DLD1 (cell line): Measurements from ENCODE around the gene VPS26A.
"Not testable (repeated sequence)": the region's sequence is repeated elsewhere in the genome, so short reads cannot be mapped to it uniquely, and the experiment has no call there.

Source experiments
- in situ Hi-C: cut with HindIII; loops from 2 replicates; pipeline ENCODE4 v1.10.0; 2017; ENCODE audit warnings: low sequenced_read_pairs

Gene VPS26A

DNA sequence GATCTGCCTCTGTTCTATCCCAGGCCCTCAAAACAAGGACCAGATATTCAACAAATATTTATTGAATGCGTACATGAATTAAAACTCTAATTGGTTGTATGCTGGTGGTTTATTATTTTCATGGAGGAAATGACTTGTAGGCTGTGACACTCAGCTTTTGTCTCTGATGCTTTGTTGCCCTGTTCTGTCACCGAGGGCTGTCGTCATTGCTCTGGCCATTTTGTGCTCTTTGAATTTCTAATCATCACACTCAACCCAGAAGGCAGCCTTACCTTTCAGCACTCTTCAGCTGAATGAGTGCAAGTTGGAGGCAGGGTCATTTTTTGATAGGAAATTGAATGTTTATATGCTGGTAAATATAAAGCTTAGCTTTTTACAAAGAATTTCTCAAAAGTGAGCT, 21.5 kb upstream of the VPS26A start:
- in situ Hi-C loops, result no loop called here

DNA sequence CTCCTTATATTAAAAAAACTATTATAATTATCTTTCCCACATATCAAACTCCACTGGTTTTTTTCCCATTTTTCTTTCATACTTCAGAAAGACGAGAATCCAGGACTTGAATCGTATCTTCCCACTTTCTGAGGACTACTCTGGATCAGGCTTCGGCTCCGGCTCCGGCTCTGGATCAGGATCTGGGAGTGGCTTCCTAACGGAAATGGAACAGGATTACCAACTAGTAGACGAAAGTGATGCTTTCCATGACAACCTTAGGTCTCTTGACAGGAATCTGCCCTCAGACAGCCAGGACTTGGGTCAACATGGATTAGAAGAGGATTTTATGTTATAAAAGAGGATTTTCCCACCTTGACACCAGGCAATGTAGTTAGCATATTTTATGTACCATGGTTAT, 20.2 kb upstream of the VPS26A start:
- in situ Hi-C loops, result no loop called here

DNA sequence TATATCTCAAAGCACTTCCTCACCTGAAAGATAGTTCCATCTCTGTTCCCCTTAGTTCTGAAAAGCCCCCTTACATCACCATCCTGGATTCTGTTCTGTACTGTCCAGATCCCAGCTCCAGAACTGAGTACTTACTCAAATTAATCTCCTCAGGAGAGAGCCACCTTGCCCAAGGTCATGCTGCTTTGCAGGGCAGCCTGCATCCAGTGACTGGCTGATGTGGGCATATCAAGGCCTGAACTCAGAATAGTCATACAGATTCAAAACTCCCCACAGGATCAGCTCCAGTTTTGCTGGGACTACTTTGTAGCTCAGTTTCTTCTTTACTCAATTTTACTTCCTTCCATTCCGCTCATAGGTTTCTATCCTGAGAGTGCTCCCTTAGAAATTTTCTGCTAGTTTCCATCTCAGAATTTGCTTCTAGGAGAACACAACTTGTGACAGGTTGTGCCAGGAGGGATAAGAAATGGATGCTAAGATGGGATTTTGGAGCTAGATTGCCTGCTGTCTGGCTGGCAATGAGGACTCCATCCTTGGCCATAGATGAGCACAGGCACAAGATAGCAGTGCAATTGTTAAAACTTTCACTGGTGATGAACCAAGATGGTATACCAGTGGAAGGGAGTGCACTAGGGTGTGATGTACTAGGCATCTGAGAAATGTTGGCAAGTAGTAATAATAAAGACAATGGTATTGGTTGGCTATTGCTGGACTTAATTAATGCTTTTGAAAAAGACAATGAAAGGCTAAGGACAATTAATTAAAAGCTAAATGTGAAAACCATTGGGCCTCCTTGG, 18.8 kb upstream of the VPS26A start:
- in situ Hi-C loops, result no loop called here

DNA sequence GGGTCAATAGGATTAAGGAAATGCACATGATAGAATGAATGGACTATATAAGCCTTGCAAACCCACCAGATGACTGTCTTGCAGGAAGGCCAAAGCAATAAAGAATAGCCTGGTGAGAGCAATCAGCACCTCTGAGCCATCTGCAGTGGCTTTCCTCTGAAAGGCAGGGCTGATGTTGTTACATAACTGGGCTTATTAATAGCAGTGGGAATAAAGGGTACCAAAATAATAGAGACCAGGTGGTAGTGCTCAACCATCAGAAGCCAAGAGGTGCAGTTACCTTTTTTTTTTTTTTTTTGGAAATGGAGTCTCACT, 16.8 kb upstream of the VPS26A start:
- in situ Hi-C loops, result no loop called here

DNA sequence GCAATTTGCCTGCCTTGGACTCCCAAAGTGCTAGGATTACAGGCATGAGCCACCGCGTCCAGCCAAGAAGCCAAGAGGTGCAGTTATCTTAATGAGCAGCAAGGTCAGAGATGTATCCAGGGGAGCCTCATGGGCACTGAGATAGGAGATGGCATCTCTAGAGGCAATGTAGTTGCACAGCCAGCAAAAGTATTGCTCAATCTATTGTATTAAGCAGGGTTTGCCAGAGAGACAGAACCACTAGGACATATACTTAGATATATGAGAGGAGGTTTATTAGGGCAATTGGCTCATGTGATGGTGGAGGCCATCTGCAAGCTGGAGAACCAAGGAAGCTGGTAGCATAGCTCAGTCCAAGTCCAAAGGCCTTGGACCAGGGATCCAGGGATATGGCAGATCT, 16.3 kb upstream of the VPS26A start:
- in situ Hi-C loops, result no loop called here

DNA sequence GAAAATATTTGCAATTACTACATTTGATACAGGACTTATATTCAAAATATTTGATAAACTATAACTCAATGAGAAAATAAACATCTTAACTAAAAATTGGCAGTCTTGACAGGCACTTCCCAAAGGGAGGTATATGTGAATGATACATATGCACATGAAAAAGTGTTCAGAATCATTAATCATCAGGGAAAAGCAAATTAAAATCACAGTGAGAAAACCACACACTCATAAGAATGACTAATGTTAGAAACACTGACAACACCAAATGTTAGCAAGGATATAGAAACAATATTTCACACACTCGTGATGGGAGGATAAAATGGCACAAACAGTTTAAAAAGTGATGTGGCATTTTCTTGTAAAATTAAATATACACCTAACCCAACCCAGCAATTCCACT, 4.1 kb upstream of the VPS26A start:
- in situ Hi-C loops, result no loop called here

DNA sequence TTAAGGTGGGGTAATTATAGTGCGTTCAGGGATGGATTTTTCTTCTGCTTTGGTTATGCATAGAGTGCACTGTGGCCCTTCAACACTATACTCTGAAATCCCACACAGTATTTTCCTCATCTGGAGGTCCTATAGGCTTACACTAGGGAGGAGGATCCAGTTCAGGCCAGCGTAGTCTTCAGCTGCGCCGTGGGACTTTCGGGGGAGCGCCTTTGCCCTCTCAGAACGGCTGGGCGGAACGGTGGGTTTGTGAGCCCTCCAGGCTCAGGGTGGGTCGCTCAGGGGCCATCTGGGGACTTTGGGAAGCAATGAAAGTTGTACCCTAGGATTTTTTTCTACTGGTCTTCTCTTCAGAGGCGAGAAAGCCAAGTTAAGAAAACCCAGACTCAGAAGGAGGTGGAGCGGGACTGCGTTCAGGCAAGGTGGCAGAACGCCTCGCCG, 652 bp upstream of the VPS26A start:
- in situ Hi-C loops, result no loop called here

DNA sequence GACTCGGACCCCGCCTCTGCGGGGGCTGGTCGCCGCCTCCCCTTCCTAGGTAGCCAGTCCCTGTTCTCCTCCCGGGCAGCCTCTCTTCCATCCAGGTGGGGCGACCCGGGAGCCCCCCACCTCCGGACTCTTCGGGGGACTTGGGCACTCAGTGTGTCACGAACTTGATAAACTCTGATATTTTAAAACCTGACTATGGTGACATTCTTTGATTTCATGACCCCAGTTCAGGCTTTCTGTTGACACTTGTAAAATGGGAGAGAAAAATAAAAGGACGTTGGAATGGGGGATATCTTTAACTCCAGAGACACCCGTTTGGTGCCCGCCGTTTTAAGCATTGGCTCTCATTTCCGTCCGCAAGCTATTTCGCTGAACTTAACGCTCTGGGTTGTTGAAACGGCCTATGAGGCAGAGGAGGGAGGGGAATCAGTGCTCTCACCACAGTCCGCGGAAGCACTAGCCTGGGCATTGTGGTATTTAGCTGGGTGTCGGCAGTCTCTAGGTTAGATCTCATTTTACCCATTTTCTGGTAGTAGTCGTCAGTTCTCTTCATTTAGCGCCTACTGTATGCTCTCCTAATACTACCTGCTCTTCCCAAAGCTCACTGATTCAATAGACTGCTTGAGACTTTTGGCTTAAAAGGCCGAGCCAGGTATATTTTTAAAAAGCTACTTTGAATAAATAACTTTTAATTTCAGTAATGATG, 738 bp downstream of the VPS26A start:
- in situ Hi-C loops, result no loop called here

DNA sequence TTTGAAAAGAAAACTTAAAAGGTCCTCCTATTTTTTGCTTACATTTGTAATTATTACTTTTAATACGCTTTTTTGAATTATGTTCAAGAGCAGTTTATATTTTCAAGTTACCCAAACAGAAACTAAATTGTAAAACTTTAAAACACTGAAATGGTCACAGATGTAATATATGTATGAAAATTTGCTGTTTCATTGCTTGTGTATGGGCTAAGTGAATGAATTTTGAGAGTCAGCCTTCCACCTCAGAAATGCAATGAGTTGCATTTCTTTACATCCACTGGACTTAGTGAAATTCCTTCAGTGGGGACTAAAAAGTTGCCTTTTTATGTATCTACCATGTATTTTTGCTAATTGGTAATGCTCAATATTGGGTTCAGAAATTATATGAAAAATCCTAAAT, 1.6 kb downstream of the VPS26A start:
- in situ Hi-C loops, result no loop called here

DNA sequence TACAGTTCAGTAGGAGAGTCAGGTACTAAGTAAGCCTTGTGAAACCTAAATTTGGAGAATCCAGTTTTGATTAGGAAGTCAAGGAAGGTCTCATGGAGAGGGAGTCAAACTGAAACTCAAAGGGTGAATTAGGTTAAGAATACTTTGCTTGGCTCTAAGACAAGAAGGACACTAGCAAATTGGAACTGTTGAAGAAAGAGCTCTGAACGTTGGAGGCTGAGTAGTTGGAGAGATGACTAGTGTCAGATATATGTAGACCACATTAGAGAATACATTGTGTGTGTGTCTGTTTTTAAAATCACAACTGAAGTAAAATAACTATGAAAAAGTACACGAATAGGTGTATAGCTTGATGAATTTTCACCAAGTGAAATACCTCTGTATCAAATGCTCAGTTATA, 6.3 kb downstream of the VPS26A start:
- in situ Hi-C loops, result no loop called here

DNA sequence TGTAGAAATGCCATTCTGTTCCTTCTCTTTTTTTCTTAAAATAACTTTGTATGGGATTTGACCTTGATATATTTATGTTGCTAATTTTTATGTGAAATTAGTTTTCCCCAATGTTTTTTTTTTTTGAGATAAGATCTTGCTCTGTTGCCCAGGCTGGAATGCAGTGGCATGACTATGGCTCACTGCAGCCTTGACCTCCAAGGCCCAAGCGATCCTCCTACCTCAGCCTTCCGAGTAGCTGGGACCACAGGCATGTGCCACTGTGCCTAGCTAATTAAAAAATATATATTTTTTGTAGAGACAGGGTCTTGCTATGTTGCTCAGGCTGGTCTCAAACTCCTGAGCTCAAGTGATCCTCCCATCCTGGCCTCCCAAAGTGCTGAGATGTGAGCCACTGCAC, 16.0 kb downstream of the VPS26A start:
- in situ Hi-C loops, result no loop called here

DNA sequence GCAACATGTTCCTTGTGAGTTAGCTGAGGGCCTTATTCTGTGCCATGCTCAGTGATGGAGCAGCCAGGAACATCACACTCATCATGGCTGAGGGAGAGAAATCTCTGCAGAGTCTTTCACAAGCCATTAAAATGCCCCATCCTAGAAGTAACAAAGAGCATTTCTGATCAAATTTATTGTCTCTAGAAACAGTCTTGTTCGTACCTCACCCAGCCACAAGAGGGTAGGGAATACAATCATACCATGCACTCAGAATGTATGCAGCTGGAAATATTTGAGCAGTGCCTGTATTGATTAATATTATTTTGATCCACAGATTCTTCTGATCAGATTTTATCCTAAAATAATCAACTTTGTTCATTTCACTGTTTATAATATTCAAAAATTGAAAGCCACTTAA, 17.3 kb downstream of the VPS26A start:
- in situ Hi-C loops, result no loop called here

DNA sequence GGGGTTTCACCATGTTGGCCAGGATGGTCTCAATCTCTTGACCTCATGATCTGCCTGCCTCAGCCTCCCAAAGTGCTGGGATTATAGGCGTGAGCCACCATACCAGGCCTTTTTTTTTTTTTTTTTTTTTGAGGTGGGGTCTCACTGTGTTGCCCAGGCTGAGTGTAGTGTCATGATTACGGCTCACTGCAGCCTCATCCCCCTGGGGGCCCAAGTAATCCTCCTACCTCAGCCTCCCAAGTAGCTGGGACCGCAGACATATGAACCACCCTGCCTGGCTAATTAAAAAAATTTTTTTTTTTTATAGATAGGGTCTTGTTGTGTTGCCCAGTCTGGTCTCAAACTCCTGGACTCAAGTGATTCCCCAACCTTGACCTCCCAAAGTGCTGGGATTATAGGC, 18.1 kb downstream of the VPS26A start:
- in situ Hi-C loops, result not testable (repeated sequence)

DNA sequence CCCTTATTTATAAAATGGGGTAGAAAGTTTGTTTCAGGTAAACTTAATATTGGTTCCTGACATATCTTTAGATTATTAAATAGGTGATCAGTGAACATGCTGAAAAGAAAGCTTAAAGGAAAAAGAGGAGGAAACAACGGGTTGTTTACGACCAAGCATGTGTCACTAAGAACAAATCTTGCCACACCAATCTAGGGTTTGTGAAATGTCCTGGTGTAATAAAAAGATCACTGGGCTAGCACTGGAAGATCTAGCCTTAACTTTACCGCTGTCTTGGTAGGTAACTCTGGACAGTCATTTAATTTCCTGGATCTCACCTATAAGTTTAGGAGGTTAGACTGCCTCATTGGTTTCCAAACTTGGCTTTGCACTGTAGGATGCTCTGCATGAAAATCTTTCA, 19.0 kb downstream of the VPS26A start:
- in situ Hi-C loops, result no loop called here

DNA sequence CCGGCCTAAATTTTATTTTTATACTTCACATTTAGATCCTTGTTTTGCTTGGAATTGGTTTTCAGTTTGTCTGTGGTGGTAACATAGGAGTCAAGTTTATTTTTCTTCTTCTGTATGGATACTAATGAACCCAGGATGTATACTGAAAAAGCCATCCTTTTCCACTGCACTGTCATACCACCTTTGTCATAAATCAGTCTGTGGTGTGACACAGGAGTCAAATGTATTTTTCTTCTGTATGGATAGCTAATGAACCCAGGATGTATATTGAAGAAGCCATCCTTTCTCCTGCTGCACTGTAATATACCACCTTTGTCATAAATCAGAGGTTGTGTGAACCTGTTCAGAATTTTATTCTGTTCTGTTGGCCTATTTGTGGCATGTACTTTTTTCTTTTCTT, 21.4 kb downstream of the VPS26A start:
- in situ Hi-C loops, result no loop called here

DNA sequence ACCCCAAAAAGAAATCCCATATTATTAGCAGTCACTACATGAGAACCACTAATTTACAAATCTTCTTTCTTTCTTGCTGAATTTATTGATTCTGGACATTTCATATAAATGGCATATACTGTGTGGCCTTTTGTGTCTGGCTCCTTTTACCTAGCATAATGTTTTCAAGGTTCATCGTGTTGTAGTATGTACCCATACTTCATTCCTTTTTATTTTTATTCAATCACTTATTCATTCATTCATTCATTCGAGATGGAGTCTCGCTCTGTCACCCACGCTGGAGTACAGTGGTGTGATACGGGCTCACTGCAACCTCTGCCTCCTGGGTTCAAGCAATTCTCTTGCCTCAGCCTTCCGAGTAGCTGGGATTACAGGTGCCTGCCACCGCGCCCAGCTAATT, 21.9 kb downstream of the VPS26A start:
- in situ Hi-C loops, result no loop called here

DNA sequence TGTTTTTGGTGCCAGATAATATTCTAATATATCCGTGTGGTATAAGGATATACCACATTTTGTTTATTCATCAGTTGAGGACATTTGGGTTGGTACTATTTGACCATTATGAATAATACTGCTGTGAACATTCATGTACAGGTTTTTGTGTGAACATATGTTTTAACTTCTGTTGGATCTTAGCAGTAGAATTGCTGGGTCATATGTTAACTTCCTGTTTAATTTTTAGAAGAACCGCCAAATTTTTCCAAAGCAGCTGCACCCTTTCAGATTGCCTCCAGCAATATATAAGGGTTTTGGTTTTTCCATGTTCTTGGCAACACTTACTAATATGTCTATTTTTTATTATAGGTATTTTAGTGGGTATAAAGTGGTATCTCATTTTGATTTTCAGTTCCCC, 22.8 kb downstream of the VPS26A start:
- in situ Hi-C loops, result no loop called here

DNA sequence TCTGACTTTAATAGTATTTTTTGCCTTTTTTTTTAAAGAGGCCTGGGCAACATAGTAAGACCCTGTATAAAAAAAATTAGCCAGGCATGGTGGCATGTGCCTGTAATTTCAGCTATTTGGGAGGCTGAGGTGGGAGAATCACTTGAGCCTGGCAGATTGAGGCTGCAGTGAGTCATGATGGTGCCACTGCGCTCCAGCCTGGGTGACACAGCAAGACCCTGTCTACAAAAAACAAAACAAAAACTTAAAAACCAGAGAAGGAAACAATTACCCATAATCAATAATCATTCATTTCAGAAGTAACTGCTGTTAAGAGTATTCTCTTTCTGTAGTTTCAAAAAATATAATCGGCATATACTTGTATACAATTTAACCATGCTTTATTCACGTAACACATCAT, 28.0 kb downstream of the VPS26A start:
- in situ Hi-C loops, result no loop called here

DNA sequence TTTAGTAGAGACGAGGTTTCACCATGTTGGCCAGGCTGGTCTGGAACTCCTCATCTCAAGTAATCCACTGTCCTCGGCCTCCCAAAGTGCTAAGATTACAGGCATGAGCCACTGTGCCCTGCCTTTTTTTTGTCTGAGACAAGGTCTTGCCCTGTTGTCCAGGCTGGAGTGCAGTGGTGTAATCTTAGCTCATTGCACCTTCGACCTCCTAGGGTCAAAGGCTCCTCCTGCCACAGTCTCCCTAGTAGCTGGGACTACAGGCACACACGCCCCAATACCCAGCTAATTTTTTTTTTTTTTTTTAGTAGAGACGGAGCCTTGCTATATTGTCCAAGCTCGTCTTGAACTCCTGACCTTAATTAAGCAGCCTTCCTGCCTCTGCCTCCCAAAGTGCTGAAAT, 29.2 kb downstream of the VPS26A start:
- in situ Hi-C loops, result no loop called here

DNA sequence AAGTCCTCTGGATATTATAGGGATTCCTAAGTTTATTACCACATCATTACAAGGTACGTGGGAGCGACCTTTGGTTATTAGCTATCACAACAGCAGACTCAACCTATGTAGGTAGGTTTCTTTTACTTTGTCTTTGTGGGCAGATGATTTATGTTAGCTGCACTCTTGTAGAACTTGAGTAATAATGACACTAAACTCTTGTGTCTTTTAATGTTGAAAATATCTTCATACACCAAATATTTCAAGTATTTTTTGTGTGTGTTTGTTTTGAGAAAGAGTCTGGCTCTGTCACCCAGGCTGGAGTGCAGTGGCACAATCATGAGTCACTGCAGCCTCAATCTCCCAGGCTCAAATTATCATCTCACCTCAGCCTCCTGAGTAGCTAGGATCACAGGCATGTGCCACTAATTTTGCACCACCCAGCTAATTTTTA, 36.8 kb downstream of the VPS26A start:
- in situ Hi-C loops, result no loop called here

DNA sequence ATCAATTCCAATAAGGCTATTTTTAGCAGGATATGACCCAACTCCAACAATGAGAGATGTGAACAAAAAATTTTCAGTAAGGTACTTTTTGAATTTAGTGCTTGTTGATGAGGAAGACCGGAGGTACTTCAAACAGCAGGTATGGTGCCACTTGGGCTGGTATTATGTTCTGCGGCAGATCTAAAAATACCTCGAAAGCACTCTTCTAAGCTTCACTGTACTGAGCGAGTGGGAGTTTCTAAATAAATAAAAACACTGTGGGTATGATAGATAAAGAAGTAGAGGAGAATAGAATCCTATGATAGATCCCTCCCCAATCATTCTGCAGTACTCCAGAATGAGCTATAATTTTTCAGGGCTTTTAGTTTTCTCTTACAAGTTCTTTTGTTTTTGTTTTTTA, 44.5 kb downstream of the VPS26A start:
- in situ Hi-C loops, result no loop called here

DNA sequence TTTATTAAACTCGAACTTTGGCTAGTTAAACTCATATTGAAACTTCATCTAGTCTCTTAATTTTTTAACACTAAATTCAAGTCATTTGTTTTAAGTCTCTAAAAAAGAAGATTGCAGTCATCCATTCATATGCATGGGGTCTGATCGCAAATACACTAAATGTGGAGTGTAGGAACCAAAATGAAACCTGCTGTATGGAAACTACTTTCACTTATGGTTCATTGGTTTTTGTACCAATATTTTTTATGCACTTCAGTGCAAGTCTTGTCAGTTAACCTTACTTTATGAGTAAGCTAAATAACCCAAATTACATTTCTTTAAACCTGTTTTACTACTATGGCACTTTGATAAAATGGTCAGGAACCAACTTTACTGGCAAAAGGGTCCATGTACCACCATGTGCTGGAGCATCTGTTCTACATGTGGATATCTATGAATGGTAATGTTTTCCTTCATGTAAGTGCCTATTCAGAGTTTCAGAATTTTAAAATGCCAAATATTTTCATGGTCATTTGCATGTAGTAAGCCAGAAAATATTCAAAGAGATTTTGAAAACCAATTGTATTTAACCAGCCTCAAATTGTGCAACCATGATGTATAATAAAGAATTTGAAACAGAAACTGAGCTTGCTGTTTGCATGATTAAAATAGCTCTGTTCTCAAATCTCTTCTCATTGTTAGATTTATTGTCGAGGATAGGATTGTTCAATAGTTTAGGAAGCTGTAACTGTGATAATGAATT, 48.4 kb downstream of the VPS26A start:
- in situ Hi-C loops, result no loop called here
